ENCODE results near the gene IGF1R.

The IGF1R gene

GRCh38 chr15:98986281-98986680 is 337.9 kb downstream of the IGF1R start:
- H3K9me3 ChIP-seq, result no peaks in the 10 kb centered on the region
- no peak overlapping the region for H3K27ac ChIP-seq
- no peak overlapping the region for H3K4me3 ChIP-seq (ENCODE audit: low read depth in 1 of 2, low read length in 1 of 2)
- peaks cover 4 to 5% of the 10 kb centered on the region in 2 experiments for H3K4me1 ChIP-seq (ENCODE audit: control insufficient read depth in 1 of 2, insufficient read depth in 1 of 2, low read depth in 1 of 2, low read length in 1 of 2)
- H3K27me3 ChIP-seq, result peaks cover 6% of the 10 kb centered on the region
- no peak for TF ChIP-seq CTCF (IDR thresholded peaks at IDR 0.05)
- no peaks in the 10 kb centered on the region for H3K36me3 ChIP-seq

DNA sequence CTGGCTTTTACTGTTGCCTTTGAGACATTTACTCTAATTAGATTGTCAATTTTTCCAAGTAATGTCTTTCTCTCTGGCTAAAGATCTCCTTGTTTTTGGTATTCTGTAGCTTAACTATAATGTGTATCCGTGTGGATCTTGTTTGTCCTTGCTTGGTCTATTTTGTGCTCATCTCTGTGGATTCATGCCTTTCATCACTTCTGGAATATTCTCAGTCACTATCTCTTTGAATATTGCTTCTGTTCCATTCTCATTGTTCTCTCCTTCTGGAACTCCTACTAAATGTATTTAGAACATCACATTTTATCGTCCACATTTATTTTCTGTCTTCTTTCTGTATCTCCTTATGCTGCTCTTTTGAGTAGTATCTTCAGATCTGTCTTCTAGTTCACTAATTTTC is 346.6 kb downstream of the IGF1R start:
- Histone ChIP-seq H3K27ac (no peak overlapping the region), H3K27me3 (peaks cover 12% of the 10 kb centered on the region), H3K4me1 (ENCODE audit: control insufficient read depth in 1 of 2, insufficient read depth in 1 of 2, low read depth in 1 of 2, low read length in 1 of 2) (no peaks in the 10 kb centered on the region), H3K9me3 (no peaks in the 10 kb centered on the region), H3K4me3 (ENCODE audit: low read depth in 1 of 2, low read length in 1 of 2) (no peak overlapping the region), H3K36me3 (no peaks in the 10 kb centered on the region)
- no peak for TF ChIP-seq CTCF (IDR thresholded peaks at IDR 0.05)

GRCh38 chr15:98996169-98996568 is 347.8 kb downstream of the IGF1R start:
- Histone ChIP-seq H3K4me1 (ENCODE audit: control insufficient read depth in 1 of 2, insufficient read depth in 1 of 2, low read depth in 1 of 2, low read length in 1 of 2) (no peaks in the 10 kb centered on the region), H3K4me3 (ENCODE audit: low read depth in 1 of 2, low read length in 1 of 2) (no peak overlapping the region), H3K9me3 (no peaks in the 10 kb centered on the region), H3K27ac (no peak overlapping the region), H3K36me3 (no peaks in the 10 kb centered on the region), H3K27me3 (peaks cover 9% of the 10 kb centered on the region)
- no peak for TF ChIP-seq CTCF (IDR thresholded peaks at IDR 0.05)

DNA sequence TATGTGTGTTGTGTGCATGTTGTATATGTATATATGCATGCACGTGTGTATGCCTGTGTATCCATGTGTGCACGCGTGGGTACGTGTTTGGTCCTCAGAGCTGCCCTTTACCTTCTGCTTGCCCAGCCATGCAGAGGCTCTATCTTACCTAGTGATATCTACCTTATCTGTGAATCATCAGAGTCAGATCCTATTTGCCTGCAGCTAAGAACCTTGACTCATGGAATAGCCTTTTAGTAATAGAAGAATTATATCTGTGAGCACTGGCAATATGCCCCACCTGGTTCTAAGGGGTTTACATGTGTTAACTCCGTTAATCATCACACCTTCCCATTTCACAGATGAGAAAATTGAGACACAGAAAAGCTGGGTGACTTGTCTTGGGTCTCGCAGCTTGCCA is 348.3 kb downstream of the IGF1R start:
- H3K4me1 ChIP-seq (ENCODE audit: control insufficient read depth in 1 of 2, insufficient read depth in 1 of 2, low read depth in 1 of 2, low read length in 1 of 2), result no peaks in the 10 kb centered on the region
- H3K9me3 ChIP-seq, result no peaks in the 10 kb centered on the region
- H3K36me3 ChIP-seq, result no peaks in the 10 kb centered on the region
- H3K4me3 ChIP-seq (ENCODE audit: low read depth in 1 of 2, low read length in 1 of 2), result no peak overlapping the region
- H3K27ac ChIP-seq, result no peak overlapping the region
- no peak for TF ChIP-seq CTCF (IDR thresholded peaks at IDR 0.05)
- peaks cover 5% of the 10 kb centered on the region for H3K27me3 ChIP-seq

DNA sequence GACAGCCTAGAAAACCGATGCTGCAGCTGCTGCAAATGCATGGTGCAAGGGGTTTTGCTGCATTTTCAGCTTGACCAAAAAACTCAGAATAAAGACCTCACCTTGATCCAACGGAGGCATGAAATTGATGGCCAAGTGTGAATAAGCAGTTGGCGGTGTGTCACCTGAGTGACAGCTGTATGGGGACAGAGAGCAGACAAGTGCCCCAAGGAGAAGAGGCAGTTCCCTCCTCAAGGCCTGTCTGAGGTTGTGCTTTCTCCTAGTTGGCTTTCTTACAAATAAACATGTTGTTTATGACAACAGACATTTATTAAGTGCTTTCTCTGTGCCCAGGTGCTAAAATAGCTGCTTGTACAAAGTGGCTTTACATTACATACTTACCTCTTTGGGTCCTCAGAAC is 349.0 kb downstream of the IGF1R start:
- no peak overlapping the region for H3K27ac ChIP-seq
- H3K36me3 ChIP-seq, result no peaks in the 10 kb centered on the region
- H3K4me1 ChIP-seq (ENCODE audit: control insufficient read depth in 1 of 2, insufficient read depth in 1 of 2, low read depth in 1 of 2, low read length in 1 of 2), result no peaks in the 10 kb centered on the region
- H3K4me3 ChIP-seq (ENCODE audit: low read depth in 1 of 2, low read length in 1 of 2), result no peak overlapping the region
- H3K27me3 ChIP-seq, result peaks cover 7% of the 10 kb centered on the region
- no peaks in the 10 kb centered on the region for H3K9me3 ChIP-seq
- no peak for TF ChIP-seq CTCF (IDR thresholded peaks at IDR 0.05)

DNA sequence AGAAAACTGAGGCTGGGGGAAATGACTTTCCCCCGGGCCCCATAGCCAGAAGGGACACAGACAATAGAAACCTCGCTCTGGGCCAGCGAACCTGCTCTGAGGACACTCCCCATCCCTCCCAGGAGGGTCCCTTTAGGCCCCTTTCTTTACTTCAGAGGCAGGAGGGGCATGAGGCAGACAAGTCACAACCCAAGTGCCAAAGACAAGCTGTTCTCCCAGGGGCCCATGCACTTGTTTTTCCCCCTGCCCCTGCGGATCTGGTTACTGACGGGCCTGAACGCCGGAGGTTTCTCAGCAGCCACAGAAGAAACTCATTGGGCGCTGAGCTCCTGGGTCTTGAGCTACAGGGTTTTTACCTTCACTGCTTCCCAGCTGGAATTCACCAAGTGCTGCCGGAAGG is 349.4 kb downstream of the IGF1R start:
- H3K4me3 ChIP-seq (ENCODE audit: low read depth in 1 of 2, low read length in 1 of 2), result no peak overlapping the region
- no peak for TF ChIP-seq CTCF (IDR thresholded peaks at IDR 0.05)

More for the DNA sequence above, 349.4 kb downstream of the IGF1R start:
- H3K4me1 ChIP-seq (ENCODE audit: control insufficient read depth in 1 of 2, insufficient read depth in 1 of 2, low read depth in 1 of 2, low read length in 1 of 2), result no peaks in the 10 kb centered on the region
- no peaks in the 10 kb centered on the region for H3K9me3 ChIP-seq
- no peak overlapping the region for H3K27ac ChIP-seq
- H3K36me3 ChIP-seq, result no peaks in the 10 kb centered on the region
- peaks cover 7% of the 10 kb centered on the region for H3K27me3 ChIP-seq

Measured in neutrophil (primary cell).